Measurements from ENCODE around the gene MINK1.
A peak's percentile ranks its signal among the peaks of the same experiment; 100 is the strongest.

MINK1 gene

DNA sequence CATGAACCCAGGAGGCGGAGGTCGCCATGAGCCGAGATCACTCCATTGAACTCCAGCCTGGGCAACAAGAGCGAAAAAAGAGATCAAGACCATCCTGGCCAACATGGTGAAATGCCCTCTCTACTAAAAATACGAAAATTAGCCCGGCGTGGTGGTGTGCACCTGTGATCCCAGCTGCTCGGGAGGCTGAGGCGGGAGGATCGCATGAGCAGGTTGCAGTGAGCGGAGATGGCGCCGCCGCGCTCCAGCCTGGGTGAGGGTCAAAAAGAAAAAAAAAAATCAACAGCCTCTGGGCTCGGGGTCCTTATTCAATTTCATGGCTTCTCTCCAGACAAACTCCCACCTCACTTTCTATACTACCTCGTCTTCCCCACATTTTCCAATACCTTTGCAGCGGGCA, 95.7 kb downstream of the MINK1 start:
- ChIA-PET POLR2A (interaction anchor here (0.9 to 2.3 kb wide), 2 partner anchors 11 to 38 kb away, joined by 3 to 13 read pairs; partner anchors contain the start of genes RNF167, SLC25A11 and SPAG7), CTCF (no interaction called here)
- no peaks in the 10 kb centered on the region for H3K9me3 ChIP-seq (ENCODE audit: control insufficient read depth, insufficient read depth, low read depth, low read length)
- H3K36me3 ChIP-seq (ENCODE audit: control insufficient read depth in 2 of 2, insufficient read depth in 1 of 2, low read length in 2 of 2) = peaks cover 4 to 23% of the 10 kb centered on the region in 2 experiments; a peak in 2 of 3 replicates
- H3K4me1 ChIP-seq (ENCODE audit: control insufficient read depth, insufficient read depth, low read length) = no peaks in the 10 kb centered on the region; the same call in 1 of the 2 replicates
- H3K27ac ChIP-seq (ENCODE audit: extremely low read depth, low read depth, low read length) = no peak overlapping the region
- TF ChIP-seq ZNF350 (tag by site-specific recombination; IDR thresholded peaks at IDR 0.05) = no peak
- H3K4me3 ChIP-seq (ENCODE audit: low read depth, low read length) = no peak overlapping the region

DNA sequence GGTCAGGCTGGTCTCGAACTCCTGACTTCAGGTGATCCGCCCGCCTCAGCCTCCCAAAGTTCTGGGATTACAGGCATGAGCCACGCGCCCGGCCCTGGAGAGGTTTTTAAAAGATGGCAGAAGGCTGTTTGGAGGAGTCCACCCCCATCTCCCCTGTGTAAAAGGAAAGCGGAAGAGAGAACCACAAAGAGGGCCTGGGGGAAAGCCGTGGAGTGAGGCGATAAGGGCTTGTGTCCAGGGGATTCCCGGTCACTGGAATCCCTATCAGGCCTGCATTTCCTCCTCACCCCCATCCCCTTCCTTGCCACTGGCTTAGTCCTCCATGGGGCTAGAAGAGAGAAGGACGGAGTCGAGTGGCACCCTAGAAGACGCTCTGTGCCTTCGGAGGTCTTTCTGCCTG, 98.8 kb downstream of the MINK1 start, which contains the start of gene GP1BA:
Gene GP1BA, plus strand, starts transcription at position 315 of the 400 bp plus-strand sequence. CDS start 328 bp downstream, outside the sequence.
- TF ChIP-seq ZNF664 (tag by site-specific recombination; IDR thresholded peaks at IDR 0.05) (no peak), ZNF2 (tag by site-specific recombination; IDR thresholded peaks at IDR 0.05) (no peak), OVOL3 (tag by site-specific recombination; IDR thresholded peaks at IDR 0.05) (no peak), ZNF704 (tag by site-specific recombination; IDR thresholded peaks at IDR 0.05) (no peak), ZNF596 (tag by site-specific recombination; IDR thresholded peaks at IDR 0.05) (no peak), ZNF514 (tag by site-specific recombination; IDR thresholded peaks at IDR 0.05) (no peak), ZBTB44 (tag by site-specific recombination; IDR thresholded peaks at IDR 0.05) (no peak), ZBTB7A (tag by site-specific recombination; IDR thresholded peaks at IDR 0.05; ENCODE audit: low read depth) (no peak), ZNF324 (tag by site-specific recombination; IDR thresholded peaks at IDR 0.05) (no peak), REPIN1 (tag by site-specific recombination; IDR thresholded peaks at IDR 0.05; ENCODE audit: low read depth) (no peak), ZNF366 (tag by site-specific recombination; conservative IDR thresholded peaks at IDR 0.05) (no peak), ZFP41 (tag by site-specific recombination; IDR thresholded peaks at IDR 0.05; ENCODE audit: borderline replicate concordance) (no peak), GLI4 (tag by site-specific recombination; IDR thresholded peaks at IDR 0.05) (no peak), ZXDB (tag by site-specific recombination; IDR thresholded peaks at IDR 0.05) (no peak), ZNF792 (tag by site-specific recombination; IDR thresholded peaks at IDR 0.05) (no peak), ZNF747 (tag by site-specific recombination; IDR thresholded peaks at IDR 0.05) (no peak)
- TF ChIP-seq, protein P1, sequence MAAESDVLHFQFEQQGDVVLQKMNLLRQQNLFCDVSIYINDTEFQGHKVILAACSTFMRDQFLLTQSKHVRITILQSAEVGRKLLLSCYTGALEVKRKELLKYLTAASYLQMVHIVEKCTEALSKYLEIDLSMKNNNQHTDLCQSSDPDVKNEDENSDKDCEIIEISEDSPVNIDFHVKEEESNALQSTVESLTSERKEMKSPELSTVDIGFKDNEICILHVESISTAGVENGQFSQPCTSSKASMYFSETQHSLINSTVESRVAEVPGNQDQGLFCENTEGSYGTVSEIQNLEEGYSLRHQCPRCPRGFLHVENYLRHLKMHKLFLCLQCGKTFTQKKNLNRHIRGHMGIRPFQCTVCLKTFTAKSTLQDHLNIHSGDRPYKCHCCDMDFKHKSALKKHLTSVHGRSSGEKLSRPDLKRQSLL (tag by site-specific recombination; IDR thresholded peaks at IDR 0.05) = no peak
- ChIA-PET POLR2A (interaction anchor here (1.0 to 1.6 kb wide), 2 partner anchors 12 to 35 kb away, joined by 3 to 8 read pairs; partner anchors contain the start of gene SPAG7), CTCF (no interaction called here)
- Histone ChIP-seq H3K9me3 (ENCODE audit: control insufficient read depth, insufficient read depth, low read depth, low read length) (no peaks in the 10 kb centered on the region), H3K4me3 (ENCODE audit: low read depth, low read length) (no peak within 1 kb of the TSS), H3K4me1 (ENCODE audit: control insufficient read depth, insufficient read depth, low read length) (no peaks in the 10 kb centered on the region; the same call in 1 of the 2 replicates), H3K36me3 (ENCODE audit: control insufficient read depth in 2 of 2, insufficient read depth in 1 of 2, low read length in 2 of 2) (peaks cover 8 to 40% of the 10 kb centered on the region in 2 experiments; a peak in 2 of 3 replicates), H3K27ac (ENCODE audit: extremely low read depth, low read depth, low read length) (0 out of 2 replicates have a peak within 1 kb of the TSS, but pooled peaks have one; percentile 9)

GRCh38 chr17:4932756-4933155, 99.6 kb downstream of the MINK1 start:
- Histone ChIP-seq H3K9me3 (ENCODE audit: control insufficient read depth, insufficient read depth, low read depth, low read length) (no peaks in the 10 kb centered on the region), H3K36me3 (ENCODE audit: control insufficient read depth in 2 of 2, insufficient read depth in 1 of 2, low read length in 2 of 2) (peaks cover 14 to 48% of the 10 kb centered on the region in 2 experiments), H3K4me3 (ENCODE audit: low read depth, low read length) (no peak overlapping the region), H3K27ac (ENCODE audit: extremely low read depth, low read depth, low read length) (no peak overlapping the region), H3K4me1 (ENCODE audit: control insufficient read depth, insufficient read depth, low read length) (no peaks in the 10 kb centered on the region; the same call in 1 of the 2 replicates)
- ChIA-PET POLR2A (interaction anchor here (0.7 to 1.6 kb wide), 4 partner anchors 11 to 94 kb away, joined by 3 to 8 read pairs (median 4); partner anchors contain the start of genes PFN1 and SPAG7), CTCF (no interaction called here)
- TF ChIP-seq ZNF248 (tag by site-specific recombination; IDR thresholded peaks at IDR 0.05) = no peak
- no peak for TF ChIP-seq KLF16 (tag by site-specific recombination; IDR thresholded peaks at IDR 0.05)
- no peak for TF ChIP-seq ZNF302 (tag by site-specific recombination; IDR thresholded peaks at IDR 0.05; ENCODE audit: low read depth)
- TF ChIP-seq ZNF596 (tag by site-specific recombination; IDR thresholded peaks at IDR 0.05) = no peak
- TF ChIP-seq, protein P2, sequence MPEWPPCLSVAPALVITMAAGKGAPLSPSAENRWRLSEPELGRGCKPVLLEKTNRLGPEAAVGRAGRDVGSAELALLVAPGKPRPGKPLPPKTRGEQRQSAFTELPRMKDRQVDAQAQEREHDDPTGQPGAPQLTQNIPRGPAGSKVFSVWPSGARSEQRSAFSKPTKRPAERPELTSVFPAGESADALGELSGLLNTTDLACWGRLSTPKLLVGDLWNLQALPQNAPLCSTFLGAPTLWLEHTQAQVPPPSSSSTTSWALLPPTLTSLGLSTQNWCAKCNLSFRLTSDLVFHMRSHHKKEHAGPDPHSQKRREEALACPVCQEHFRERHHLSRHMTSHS (tag by site-specific recombination; IDR thresholded peaks at IDR 0.05) = no peak
- TF ChIP-seq ZNF202 (tag by site-specific recombination; IDR thresholded peaks at IDR 0.05; ENCODE audit: borderline replicate concordance) = no peak
- no peak for TF ChIP-seq HOXC10 (CRISPR knock-in tag; IDR thresholded peaks at IDR 0.05)
- TF ChIP-seq ZNF221 (tag by site-specific recombination; IDR thresholded peaks at IDR 0.05; ENCODE audit: borderline replicate concordance) = no peak
- TF ChIP-seq, protein P3, sequence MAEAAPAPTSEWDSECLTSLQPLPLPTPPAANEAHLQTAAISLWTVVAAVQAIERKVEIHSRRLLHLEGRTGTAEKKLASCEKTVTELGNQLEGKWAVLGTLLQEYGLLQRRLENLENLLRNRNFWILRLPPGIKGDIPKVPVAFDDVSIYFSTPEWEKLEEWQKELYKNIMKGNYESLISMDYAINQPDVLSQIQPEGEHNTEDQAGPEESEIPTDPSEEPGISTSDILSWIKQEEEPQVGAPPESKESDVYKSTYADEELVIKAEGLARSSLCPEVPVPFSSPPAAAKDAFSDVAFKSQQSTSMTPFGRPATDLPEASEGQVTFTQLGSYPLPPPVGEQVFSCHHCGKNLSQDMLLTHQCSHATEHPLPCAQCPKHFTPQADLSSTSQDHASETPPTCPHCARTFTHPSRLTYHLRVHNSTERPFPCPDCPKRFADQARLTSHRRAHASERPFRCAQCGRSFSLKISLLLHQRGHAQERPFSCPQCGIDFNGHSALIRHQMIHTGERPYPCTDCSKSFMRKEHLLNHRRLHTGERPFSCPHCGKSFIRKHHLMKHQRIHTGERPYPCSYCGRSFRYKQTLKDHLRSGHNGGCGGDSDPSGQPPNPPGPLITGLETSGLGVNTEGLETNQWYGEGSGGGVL (tag by site-specific recombination; IDR thresholded peaks at IDR 0.05) = no peak
- TF ChIP-seq ZNF785 (tag by site-specific recombination; IDR thresholded peaks at IDR 0.05) = no peak
